Neural progenitor cell (in vitro differentiated cells): ENCODE measurements around the gene KCNJ14. TPM values are rescaled to one million over a fixed set of nuclear protein-coding genes. Genes with fewer than 3 reads are reported as not detected.

Experiments
- DNase-seq: peaks from one replicate; pipeline ENCODE4 v3.0.0-alpha.2; 2016; ENCODE audit warnings: low spot score
- H2AFZ ChIP-seq: fragments of 200-600 bp; sonication (generic); replicated peaks from 2 replicates; pipeline ENCODE4 v1.6.1; 2016; ENCODE audit warnings: antibody characterized with exemption
- H3F3A ChIP-seq: fragments of 200-600 bp; sonication (generic); 2 replicates; pipeline ENCODE4 v1.6.1; 2016; ENCODE audit warnings: antibody characterized with exemption, low read depth
- H3K27ac ChIP-seq: fragments of 200-600 bp; sonication (generic); 2 replicates; pipeline ENCODE4 v1.5.1; 2016; ENCODE audit warnings: mild to moderate bottlenecking
- H3K27me3 ChIP-seq: fragments of 200-600 bp; sonication (generic); 2 replicates; pipeline ENCODE4 v1.6.1; 2016; ENCODE audit warnings: mild to moderate bottlenecking, moderate library complexity
- H3K36me3 ChIP-seq: fragments of 200-600 bp; sonication (generic); 2 replicates; pipeline ENCODE4 v1.5.1; 2016
- H3K4me1 ChIP-seq: fragments of 200-600 bp; sonication (generic); 2 replicates; pipeline ENCODE4 v1.6.1; 2016; ENCODE audit warnings: mixed run types
- H3K4me2 ChIP-seq: fragments of 200-600 bp; sonication (generic); 2 replicates; pipeline ENCODE4 v1.6.1; 2016
- H3K4me3 ChIP-seq: fragments of 200-600 bp; sonication (generic); 2 replicates; pipeline ENCODE4 v1.5.1; 2016
- H3K79me2 ChIP-seq: fragments of 200-600 bp; sonication (generic); 2 replicates; pipeline ENCODE4 v1.6.1; 2016; ENCODE audit warnings: low read depth
- H3K9ac ChIP-seq: fragments of 200-600 bp; sonication (generic); 2 replicates; pipeline ENCODE4 v1.6.1; 2016
- H3K9me3 ChIP-seq: fragments of 200-600 bp; sonication (generic); 2 replicates; pipeline ENCODE4 v1.5.1; 2016; ENCODE audit warnings: low read depth
- H4K20me1 ChIP-seq: fragments of 200-600 bp; sonication (generic); 2 replicates; pipeline ENCODE4 v1.6.1; 2016; ENCODE audit warnings: low read depth
- H3K27ac Mint-ChIP-seq: 3 replicates; pipeline ENCODE4 v1.8.0; 2021; ENCODE audit warnings: mixed read lengths
- H3K27me3 Mint-ChIP-seq: 2 replicates; pipeline ENCODE4 v1.8.0; 2022; ENCODE audit warnings: low read depth, mild to moderate bottlenecking, inconsistent platforms, moderate library complexity, mixed read lengths; ENCODE audit not compliant: insufficient read depth
- H3K36me3 Mint-ChIP-seq: 3 replicates; pipeline ENCODE4 v1.8.0; 2021; ENCODE audit warnings: mixed read lengths
- H3K4me1 Mint-ChIP-seq: 3 replicates; pipeline ENCODE4 v1.8.0; 2021; ENCODE audit warnings: mixed read lengths
- H3K4me3 Mint-ChIP-seq: 3 replicates; pipeline ENCODE4 v1.8.0; 2021; ENCODE audit warnings: mild to moderate bottlenecking, moderate library complexity, mixed read lengths
- H3K9me3 Mint-ChIP-seq: 3 replicates; pipeline ENCODE4 v1.8.0; 2020; ENCODE audit warnings: mixed read lengths
- CTCF ChIP-seq: fragments of 200-600 bp; sonication (generic); IDR thresholded peaks from 2 replicates; pipeline ENCODE4 v1.5.1; 2017; ENCODE audit warnings: antibody characterized with exemption, mild to moderate bottlenecking
- EZH2 ChIP-seq: fragments of 200-600 bp; sonication (generic); IDR thresholded peaks from 2 replicates; pipeline ENCODE4 v1.6.1; 2017; ENCODE audit warnings: antibody characterized with exemption, mild to moderate bottlenecking, moderate library complexity
- EZH2phosphoT487 ChIP-seq: fragments of 200-600 bp; sonication (generic); IDR thresholded peaks from 2 replicates; pipeline ENCODE4 v1.6.1; 2017; ENCODE audit warnings: antibody characterized with exemption
- total RNA-seq: library from RNA; depleted of rRNA; stranded (reverse); fragments of >200 nt; gene quantifications from 2 replicates; pipeline ENCODE4 v1.2.3, GENCODE V29; 2015; ENCODE audit warnings: low replicate concordance

Gene KCNJ14
- total RNA-seq, 1 donor from 2014 or later, result 0.69 TPM

- Mint-ChIP-seq H3K27ac (peak overlapping the region; percentile 98), H3K27me3 (peaks cover 2% of the 10 kb centered on the region), H3K9me3 (peaks cover 6% of the 10 kb centered on the region), H3K4me1 (peaks cover 15% of the 10 kb centered on the region), H3K4me3 (peak overlapping the region; percentile 90), H3K36me3 (peaks cover 14% of the 10 kb centered on the region)
- H3K4me1 ChIP-seq, result peaks cover 11% of the 10 kb centered on the region
- peaks cover 22% of the 10 kb centered on the region for H3F3A ChIP-seq
- H3K9me3 ChIP-seq, result no peaks in the 10 kb centered on the region
- H3K9ac ChIP-seq, result no peak overlapping the region
- H3K4me2 ChIP-seq, result peak overlapping the region; percentile 98
- H2AFZ ChIP-seq, result peak overlapping the region; percentile 94
- H3K79me2 ChIP-seq, result peaks cover 18% of the 10 kb centered on the region
- peaks cover 5% of the 10 kb centered on the region for H3K36me3 ChIP-seq
- H3K27me3 ChIP-seq, result peaks cover 37% of the 10 kb centered on the region
- H3K27ac ChIP-seq, result no peak overlapping the region
- DNase-seq, result peak; percentile 83
- peak overlapping the region; percentile 89 for H3K4me3 ChIP-seq
- H4K20me1 ChIP-seq, result no peaks in the 10 kb centered on the region
- TF ChIP-seq CTCF, result peak; percentile 59
- TF ChIP-seq EZH2phosphoT487, result no peak
- TF ChIP-seq EZH2, result no peak
Observed at GRCh38 chr19:48445256-48445605, 10.1 kb upstream of the KCNJ14 start.

GRCh38 chr19:48445606-48446481 lies 9.5 kb upstream of the KCNJ14 start, which contains the start of gene GRWD1:
Gene GRWD1, plus strand, starts transcription at chr19:48445983. Its CDS starts 23 bp downstream, at chr19:48446006.
- H3K36me3 Mint-ChIP-seq, result peaks cover 14% of the 10 kb centered on the region
- H3K36me3 ChIP-seq, result peaks cover 5% of the 10 kb centered on the region
- H3K27me3 Mint-ChIP-seq, result peaks cover 2% of the 10 kb centered on the region

GRCh38 chr19:48446579-48446978 lies 8.8 kb upstream of the KCNJ14 start:
- Histone ChIP-seq H3K4me1 (peaks cover 11% of the 10 kb centered on the region), H3K9ac (peak overlapping the region; percentile 77), H3K4me3 (peak overlapping the region; percentile 89), H3K27me3 (peaks cover 33% of the 10 kb centered on the region), H3K4me2 (peak overlapping the region; percentile 98), H2AFZ (no peak overlapping the region), H3K36me3 (peaks cover 5% of the 10 kb centered on the region), H3K9me3 (no peaks in the 10 kb centered on the region), H3K27ac (no peak overlapping the region), H3K79me2 (peaks cover 18% of the 10 kb centered on the region), H4K20me1 (no peaks in the 10 kb centered on the region), H3F3A (peaks cover 22% of the 10 kb centered on the region)
- peak overlapping the region; percentile 90 for H3K4me3 Mint-ChIP-seq
- peaks cover 6% of the 10 kb centered on the region for H3K9me3 Mint-ChIP-seq
- no peak overlapping the region for H3K27ac Mint-ChIP-seq
- H3K27me3 Mint-ChIP-seq, result peaks cover 2% of the 10 kb centered on the region
- no peak for TF ChIP-seq EZH2phosphoT487
- TF ChIP-seq EZH2, result no peak
- no peak for TF ChIP-seq CTCF
- DNase-seq, result no peak
- H3K4me1 Mint-ChIP-seq, result peaks cover 15% of the 10 kb centered on the region
- peaks cover 18% of the 10 kb centered on the region for H3K36me3 Mint-ChIP-seq

More at GRCh38 chr19:48445606-48446481, 9.5 kb upstream of the KCNJ14 start, which contains the start of gene GRWD1:
- Histone ChIP-seq H4K20me1 (no peaks in the 10 kb centered on the region), H3K27ac (peak within 1 kb of the TSS; percentile 1), H2AFZ (peak within 1 kb of the TSS; percentile 94), H3K4me3 (peak within 1 kb of the TSS; percentile 89), H3F3A (peaks cover 22% of the 10 kb centered on the region), H3K4me1 (peaks cover 11% of the 10 kb centered on the region), H3K9ac (peak within 1 kb of the TSS; percentile 77), H3K79me2 (peaks cover 18% of the 10 kb centered on the region), H3K9me3 (no peaks in the 10 kb centered on the region), H3K27me3 (peaks cover 37% of the 10 kb centered on the region), H3K4me2 (peak within 1 kb of the TSS; percentile 98)
- TF ChIP-seq EZH2 (no peak), EZH2phosphoT487 (no peak), CTCF (peak; percentile 8)
- Mint-ChIP-seq H3K4me3 (peak within 1 kb of the TSS; percentile 90), H3K4me1 (peaks cover 15% of the 10 kb centered on the region), H3K27ac (peak within 1 kb of the TSS; percentile 98), H3K9me3 (peaks cover 6% of the 10 kb centered on the region)
- DNase-seq, result peak; percentile 97
